Stimulated activated CD4-positive, alpha-beta T cell treated with anti-CD3 and anti-CD28 coated beads, Interleukin-15, amount 100 ng/mL, for 24 hours (primary cell): ENCODE measurements around the gene WDTC1.
"Not testable (repeated sequence)": the region's sequence is repeated elsewhere in the genome, so short reads cannot be mapped to it uniquely, and the experiment has no call there.

ENCODE experiments used
- DNase-seq: peaks from one replicate; pipeline ENCODE4 v3.0.0-alpha.2; 2020

The WDTC1 gene

GRCh38 chr1:27234049-27234882 is at the start of gene WDTC1:
TSS of gene WDTC1 (plus strand) at chr1:27234632. CDS start at chr1:27261055, 26,423 bp downstream.
- DNase-seq = peak; percentile 98

GRCh38 chr1:27184665-27185064 is 49.8 kb upstream of the WDTC1 start:
- DNase-seq = not testable (repeated sequence)

GRCh38 chr1:27192039-27192529 is 42.3 kb upstream of the WDTC1 start:
- DNase-seq = no peak

- no peak for DNase-seq
These were observed 41.2 kb upstream of the WDTC1 start for GRCh38 chr1:27193194-27193593.

- DNase-seq = no peak
These were observed 33.1 kb upstream of the WDTC1 start for GRCh38 chr1:27201295-27201694.

GRCh38 chr1:27203946-27204345 is 30.5 kb upstream of the WDTC1 start:
- no peak for DNase-seq

- not testable (repeated sequence) for DNase-seq
These were observed 27.2 kb upstream of the WDTC1 start for GRCh38 chr1:27207238-27207637.

GRCh38 chr1:27208143-27208850 is 26.1 kb upstream of the WDTC1 start:
- not testable (repeated sequence) for DNase-seq

- DNase-seq = no peak
These were observed 18.0 kb upstream of the WDTC1 start for GRCh38 chr1:27216466-27216865.

GRCh38 chr1:27217401-27217800 is 17.0 kb upstream of the WDTC1 start:
- no peak for DNase-seq

GRCh38 chr1:27218736-27219135 is 15.7 kb upstream of the WDTC1 start:
- DNase-seq = no peak

- no peak for DNase-seq
These were observed 14.3 kb upstream of the WDTC1 start for GRCh38 chr1:27220096-27220495.

- not testable (repeated sequence) for DNase-seq
These were observed 13.5 kb upstream of the WDTC1 start for GRCh38 chr1:27220702-27221497.

GRCh38 chr1:27225621-27226020 is 8.8 kb upstream of the WDTC1 start:
- no peak for DNase-seq

- no peak for DNase-seq
These were observed 6.7 kb upstream of the WDTC1 start for GRCh38 chr1:27227765-27228164.

- DNase-seq = no peak
These were observed 774 bp upstream of the WDTC1 start for GRCh38 chr1:27233667-27234048.

- no peak for DNase-seq
These were observed 1.4 kb downstream of the WDTC1 start for GRCh38 chr1:27235827-27236226.

- DNase-seq = no peak
These were observed 2.7 kb downstream of the WDTC1 start for GRCh38 chr1:27237112-27237511.

- DNase-seq = no peak
These were observed 3.6 kb downstream of the WDTC1 start for GRCh38 chr1:27238032-27238431.

GRCh38 chr1:27241677-27242076 is 7.2 kb downstream of the WDTC1 start:
- no peak for DNase-seq

GRCh38 chr1:27243665-27244064 is 9.2 kb downstream of the WDTC1 start:
- DNase-seq = not testable (repeated sequence)

GRCh38 chr1:27246194-27246593 is 11.8 kb downstream of the WDTC1 start:
- no peak for DNase-seq

- no peak for DNase-seq
These were observed 19.2 kb downstream of the WDTC1 start for GRCh38 chr1:27253596-27253995.
